HT-29 (cell line): ENCODE measurements around the gene OBSCN. TPM values are rescaled to one million over a fixed set of nuclear protein-coding genes. Genes with fewer than 3 reads are reported as not detected.

Experiments
- DNase-seq: peaks from one replicate; pipeline ENCODE4 v3.0.0-alpha.2; 2015; ENCODE audit warnings: low spot score
- total RNA-seq: library from RNA; depleted of rRNA; stranded (reverse); fragments of >200 nt; shearing (Covaris generic); gene quantifications from 2 replicates; pipeline ENCODE4 v1.2.3, GENCODE V29; 2014

OBSCN gene
- total RNA-seq, 1 experiment from 2014 or later: 16.7 TPM

DNA sequence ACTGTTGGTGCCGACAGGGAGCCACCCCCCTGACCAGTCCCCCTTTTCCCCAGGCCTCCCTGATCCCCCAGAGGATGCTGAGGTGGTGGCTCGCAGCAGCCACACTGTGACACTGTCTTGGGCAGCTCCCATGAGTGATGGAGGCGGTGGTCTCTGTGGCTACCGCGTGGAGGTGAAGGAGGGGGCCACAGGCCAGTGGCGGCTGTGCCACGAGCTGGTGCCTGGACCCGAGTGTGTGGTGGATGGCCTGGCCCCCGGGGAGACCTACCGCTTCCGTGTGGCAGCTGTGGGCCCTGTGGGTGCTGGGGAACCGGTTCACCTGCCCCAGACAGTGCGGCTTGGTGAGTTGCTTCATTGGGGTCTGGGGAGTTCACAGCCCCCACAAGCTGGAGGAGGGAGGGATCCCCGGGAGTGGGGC lies 109.6 kb downstream of the OBSCN start:
- no peak for DNase-seq

DNA sequence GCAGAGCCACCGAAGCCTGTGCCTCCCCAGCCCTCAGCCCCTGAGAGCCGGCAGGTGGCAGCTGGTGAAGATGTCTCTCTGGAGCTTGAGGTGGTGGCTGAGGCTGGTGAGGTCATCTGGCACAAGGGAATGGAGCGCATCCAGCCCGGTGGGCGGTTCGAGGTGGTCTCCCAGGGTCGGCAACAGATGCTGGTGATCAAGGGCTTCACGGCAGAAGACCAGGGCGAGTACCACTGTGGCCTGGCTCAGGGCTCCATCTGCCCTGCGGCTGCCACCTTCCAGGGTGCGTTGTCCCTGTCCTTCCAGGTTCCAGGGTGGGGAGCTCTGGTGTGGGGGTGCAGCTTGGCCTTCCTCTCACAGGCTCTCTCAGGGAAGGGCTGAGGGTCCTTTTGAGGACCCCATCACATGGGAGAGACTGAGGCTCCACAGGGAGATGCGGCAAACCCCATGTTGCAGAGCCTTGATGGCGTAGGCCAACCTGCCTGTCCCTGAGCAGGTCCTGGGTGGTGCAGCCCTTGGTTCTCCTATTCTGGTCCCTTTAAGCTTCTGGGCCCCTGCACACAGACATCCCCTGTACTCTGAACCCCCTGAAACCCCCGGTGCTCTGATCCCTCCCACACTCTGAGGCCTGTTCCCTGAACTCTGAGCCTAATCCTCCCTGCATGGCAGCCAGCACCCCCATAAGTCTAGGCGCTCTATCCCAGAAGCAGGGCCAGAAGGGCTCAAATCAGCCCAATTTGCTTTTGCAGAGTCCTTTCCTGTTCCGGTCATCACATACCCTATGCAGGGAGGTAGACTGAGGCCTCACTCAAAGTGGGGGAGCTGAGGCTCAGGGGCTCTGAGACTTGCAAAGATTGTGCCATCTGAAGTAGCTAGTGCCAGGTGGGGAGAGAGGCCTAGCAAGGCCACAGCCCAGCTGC lies 110.3 kb downstream of the OBSCN start:
- DNase-seq: no peak

DNA sequence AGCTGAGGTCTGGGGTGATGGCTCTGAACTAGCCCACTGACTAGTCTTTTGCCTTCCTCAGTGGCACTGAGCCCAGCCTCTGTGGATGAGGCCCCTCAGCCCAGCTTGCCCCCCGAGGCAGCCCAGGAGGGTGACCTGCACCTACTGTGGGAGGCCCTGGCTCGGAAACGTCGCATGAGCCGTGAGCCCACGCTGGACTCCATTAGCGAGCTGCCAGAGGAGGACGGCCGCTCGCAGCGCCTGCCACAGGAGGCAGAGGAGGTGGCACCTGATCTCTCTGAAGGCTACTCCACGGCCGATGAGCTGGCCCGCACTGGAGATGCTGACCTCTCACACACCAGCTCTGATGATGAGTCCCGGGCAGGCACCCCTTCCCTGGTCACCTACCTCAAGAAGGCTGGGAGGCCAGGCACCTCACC lies 111.0 kb downstream of the OBSCN start:
- no peak for DNase-seq

DNA sequence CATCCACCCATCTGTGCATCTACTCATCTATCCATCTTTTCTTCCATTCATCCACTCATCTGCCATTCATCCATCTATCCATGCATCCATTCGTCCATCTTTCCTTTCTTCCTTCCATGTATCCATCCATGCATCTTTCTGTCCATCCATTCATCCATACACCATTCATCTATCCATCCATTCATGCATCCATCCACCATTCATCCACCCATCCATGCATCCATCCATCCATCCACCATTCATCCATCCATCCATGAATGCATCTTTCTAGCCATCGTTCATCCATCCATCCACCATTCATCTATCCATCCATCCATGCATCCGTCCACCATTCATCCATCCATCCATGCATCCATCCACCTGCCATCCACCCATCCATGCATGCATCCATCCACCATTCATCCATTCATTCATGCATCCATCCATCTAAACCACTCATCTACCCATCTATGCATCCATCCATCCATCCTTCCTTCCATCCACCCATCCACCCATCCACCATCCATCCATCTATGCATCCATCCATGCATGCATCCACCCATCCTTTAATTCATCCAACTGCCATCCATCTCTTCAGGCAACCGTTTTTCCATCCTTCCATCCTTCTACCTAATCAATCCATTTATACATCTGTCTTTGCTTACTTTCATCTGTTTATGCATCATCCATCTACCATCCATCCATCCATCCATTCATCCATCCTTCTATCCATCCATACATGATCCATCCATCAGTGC lies 111.7 kb downstream of the OBSCN start:
- DNase-seq: no peak

DNA sequence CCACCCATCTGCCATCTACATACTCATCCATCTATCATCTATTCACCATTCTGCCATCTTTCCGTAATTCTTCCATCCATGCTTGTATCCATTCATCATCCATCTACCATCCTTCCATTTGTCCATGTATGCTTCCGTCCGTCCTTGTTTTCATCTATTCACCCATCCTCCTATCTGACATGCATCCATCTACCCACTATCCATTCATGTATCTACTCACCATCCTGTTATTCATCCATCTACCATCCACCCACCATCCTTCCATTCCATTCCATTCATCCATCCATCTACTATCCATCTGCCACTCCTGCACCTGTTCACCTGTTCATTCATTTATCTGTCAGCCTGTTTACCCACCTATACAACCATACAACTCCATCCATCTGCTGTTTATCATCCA lies 112.5 kb downstream of the OBSCN start:
- DNase-seq: no peak

DNA sequence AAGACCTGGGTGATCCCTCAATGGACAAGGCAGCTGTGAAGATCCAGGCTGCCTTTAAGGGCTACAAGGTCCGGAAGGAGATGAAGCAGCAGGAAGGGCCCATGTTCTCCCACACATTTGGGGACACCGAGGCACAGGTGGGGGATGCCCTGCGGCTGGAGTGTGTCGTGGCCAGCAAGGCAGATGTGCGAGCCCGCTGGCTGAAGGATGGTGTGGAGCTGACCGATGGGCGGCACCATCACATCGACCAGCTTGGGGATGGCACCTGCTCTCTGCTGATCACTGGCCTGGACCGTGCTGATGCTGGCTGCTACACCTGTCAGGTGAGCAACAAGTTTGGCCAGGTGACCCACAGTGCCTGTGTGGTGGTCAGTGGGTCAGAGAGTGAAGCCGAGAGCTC lies 113.6 kb downstream of the OBSCN start:
- no peak for DNase-seq

DNA sequence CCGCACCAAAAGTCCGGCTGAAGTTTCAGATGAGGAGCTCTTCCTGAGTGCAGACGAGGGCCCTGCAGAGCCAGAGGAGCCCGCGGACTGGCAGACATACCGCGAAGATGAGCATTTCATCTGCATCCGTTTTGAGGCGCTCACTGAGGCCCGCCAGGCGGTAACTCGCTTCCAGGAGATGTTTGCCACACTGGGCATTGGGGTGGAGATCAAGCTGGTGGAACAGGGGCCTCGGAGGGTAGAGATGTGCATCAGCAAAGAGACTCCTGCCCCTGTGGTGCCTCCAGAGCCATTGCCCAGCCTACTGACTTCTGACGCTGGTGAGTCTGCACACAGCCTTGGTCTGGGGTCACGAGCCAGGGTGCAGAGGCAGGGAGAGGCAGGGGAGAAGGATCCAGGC lies 114.1 kb downstream of the OBSCN start:
- DNase-seq: no peak

DNA sequence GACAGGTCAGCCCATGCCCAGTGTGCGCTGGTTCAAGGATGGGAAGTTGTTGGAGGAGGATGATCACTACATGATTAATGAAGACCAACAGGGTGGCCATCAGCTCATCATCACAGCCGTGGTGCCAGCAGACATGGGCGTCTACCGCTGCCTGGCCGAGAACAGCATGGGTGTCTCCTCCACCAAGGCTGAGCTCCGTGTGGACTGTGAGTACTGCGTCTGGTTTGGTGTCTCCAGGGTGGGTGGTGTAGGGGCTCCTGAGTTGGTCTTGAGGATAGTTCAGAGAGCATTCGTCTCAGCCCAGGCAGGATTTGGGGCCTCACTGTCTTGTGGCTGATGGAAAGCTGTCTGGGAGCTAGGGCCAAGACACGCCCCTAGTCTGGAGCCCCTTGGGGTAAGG lies 115.6 kb downstream of the OBSCN start:
- DNase-seq: no peak

DNA sequence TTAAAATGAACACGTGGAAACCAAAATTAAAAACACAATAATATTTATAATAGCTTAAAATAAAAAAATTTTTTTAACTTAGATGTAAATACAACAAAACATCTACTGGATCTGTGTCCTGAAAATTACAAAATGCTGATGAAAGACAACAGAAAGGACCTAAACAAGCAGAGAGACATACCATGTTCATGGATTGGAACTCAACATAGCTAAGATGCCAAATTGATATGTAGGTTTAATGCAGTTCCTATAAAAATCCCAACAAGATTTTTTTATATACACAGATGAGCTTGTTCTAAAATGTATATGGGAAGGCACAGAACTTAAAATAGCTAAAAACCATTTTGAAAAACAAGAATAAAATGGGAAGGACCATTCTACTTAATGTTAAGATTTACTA lies 117.4 kb downstream of the OBSCN start:
- no peak for DNase-seq

DNA sequence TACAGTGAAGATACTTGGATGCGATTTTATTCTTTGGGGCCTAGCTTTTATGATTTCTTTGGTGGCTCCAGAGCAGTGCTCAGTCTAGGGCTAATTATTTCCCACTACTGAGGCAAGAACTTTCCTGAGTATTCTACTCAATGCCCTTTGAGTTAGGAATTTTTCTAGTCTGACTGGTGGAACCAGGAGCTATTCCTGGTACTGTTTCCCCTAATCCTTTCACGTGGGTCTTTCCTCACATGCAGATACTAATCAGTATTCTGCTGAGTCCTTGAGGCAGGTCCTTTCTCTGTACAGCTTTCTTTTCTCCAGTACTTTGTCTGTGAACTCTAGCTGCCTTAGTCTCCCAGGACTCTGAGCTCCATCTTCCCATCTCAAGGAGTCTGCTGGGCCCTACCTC lies 122.0 kb downstream of the OBSCN start:
- no peak for DNase-seq

DNA sequence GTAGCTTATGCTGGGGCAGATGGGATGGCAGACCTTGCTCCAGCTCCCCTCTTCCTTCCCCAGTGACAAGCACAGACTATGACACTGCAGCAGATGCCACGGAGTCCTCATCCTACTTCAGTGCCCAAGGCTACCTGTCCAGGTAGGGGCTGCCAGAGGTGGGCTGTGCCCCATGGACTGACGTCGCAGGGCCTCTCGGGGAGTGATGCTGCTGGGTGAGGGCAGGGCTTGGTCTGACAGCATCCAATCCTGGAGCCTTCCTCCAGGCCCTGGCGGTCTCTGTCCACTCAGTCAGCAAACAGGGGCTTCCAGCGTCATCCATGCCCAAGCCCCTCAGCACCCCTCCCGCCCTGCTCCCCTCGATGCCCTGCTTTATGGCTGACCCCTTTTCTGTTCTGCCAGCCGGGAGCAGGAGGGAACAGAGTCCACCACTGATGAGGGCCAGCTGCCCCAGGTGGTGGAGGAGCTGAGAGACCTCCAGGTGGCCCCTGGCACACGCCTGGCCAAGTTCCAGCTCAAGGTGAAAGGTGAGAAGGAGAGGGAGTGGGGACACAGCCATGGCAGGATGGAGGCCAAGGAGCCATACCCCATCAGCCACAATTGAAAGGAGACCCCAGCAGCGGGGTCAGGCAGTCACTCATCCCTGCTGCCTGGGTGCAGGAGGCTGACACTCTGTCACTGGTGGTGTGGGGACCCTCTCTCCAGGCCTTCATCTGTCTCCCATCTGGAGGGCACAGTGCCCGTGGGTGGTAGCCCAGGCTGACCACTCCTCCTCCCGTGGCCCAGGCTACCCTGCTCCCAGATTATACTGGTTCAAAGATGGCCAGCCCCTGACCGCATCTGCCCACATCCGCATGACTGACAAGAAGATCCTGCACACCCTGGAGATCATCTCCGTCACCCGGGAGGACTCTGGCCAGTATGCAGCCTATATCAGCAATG lies 125.2 kb downstream of the OBSCN start:
- no peak for DNase-seq

DNA sequence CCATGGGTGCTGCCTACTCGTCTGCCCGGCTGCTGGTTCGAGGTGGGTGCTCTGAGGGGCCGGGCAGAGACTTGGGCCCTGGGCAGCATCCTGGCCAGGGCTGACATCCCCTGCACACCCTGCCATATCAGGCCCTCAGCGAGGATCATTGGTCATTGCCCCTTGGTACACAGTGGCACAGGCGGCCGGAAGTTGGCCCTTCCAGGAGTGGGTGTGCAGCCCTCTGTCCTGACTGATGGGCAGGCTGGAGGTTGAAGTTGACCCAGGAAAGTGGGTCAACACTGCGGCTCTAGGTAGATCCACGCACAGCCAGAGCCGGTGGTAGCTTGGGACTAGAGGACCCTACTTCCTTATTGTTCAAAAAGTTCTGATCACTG lies 125.9 kb downstream of the OBSCN start:
- DNase-seq: no peak

DNA sequence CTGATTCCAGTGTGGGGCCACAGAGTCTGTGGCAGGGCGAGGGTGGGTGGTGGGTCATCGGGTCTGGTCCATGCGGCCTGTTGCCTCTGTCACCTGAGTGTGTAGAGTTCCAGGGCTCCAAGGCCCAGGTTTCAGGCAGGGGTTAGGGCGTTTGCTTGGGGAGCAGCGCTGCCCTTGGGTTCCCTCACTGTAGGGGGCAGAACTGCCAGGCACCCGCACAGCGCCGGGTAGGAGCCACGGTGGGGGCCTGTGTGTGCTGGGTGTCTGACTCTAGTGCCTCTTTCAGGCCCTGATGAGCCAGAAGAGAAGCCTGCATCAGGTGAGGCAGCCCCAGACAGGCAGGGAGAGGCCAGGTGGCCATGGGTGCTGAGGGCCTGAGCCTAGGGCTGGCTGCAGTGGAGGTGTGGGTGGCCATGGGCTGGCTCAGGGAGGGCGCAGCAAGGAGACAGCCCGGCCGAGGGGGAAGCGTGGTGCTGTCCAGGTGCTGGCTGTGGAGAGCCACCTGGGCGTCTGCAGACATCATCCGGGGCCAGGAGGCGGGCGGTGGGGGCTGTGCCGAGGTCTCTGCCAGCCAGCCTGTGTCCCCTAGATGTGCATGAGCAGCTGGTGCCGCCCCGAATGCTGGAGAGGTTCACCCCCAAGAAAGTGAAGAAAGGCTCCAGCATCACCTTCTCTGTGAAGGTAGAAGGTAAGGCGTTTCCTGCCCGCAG lies 126.5 kb downstream of the OBSCN start:
- no peak for DNase-seq

DNA sequence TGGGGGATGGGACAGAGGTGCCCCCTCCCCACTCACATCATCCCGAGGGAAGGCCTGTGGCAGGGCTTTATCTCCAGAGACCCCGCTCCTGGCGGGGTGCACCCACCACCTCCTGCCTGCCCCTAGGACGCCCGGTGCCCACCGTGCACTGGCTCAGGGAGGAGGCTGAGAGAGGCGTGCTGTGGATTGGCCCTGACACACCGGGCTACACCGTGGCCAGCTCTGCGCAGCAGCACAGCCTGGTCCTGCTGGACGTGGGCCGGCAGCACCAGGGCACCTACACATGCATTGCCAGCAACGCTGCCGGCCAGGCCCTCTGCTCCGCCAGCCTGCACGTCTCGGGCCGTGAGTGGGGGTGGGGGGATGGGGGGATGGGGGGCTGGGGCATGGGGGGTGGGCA lies 127.1 kb downstream of the OBSCN start:
- no peak for DNase-seq

DNA sequence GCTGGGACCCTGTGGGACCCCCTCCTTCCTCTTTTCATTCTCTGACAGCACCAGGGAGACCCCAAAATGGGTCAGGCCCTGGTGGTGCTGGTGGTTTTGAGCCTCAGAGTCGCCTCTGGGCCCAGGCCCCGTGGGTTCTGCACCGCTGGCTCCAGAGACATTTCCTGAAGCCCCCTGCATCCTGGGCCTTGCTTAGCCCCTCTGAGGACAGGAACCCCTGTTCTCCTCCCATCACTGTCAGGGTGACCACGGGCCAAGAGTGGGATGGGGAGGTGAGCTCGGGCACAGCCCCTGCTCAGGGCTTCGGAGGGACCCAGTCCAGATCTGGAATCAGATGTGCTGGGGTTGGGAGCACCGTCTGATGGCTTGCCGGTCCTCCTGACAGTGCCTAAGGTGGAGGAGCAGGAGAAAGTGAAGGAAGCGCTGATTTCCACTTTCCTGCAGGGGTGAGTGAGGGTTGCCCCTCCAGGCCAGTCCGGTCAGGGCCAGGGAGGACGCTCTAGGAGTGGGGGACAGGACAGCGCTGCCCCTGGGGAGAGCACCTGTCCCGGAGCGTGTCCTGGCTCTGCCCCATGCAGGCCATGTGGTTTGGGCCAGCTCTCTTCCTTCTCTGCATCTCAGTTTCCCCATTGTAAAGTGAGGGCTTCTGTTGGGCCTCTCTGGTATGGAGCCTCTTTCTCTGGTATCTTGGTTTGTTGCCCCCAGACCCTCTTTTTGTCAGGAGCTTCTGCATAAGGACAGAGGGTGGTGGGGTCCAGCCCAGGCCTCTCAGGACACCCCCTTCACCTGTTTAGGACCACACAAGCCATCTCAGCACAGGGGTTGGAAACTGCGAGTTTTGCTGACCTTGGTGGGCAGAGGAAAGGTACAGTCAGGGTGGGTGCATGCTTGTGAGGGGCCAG lies 127.8 kb downstream of the OBSCN start:
- no peak for DNase-seq

DNA sequence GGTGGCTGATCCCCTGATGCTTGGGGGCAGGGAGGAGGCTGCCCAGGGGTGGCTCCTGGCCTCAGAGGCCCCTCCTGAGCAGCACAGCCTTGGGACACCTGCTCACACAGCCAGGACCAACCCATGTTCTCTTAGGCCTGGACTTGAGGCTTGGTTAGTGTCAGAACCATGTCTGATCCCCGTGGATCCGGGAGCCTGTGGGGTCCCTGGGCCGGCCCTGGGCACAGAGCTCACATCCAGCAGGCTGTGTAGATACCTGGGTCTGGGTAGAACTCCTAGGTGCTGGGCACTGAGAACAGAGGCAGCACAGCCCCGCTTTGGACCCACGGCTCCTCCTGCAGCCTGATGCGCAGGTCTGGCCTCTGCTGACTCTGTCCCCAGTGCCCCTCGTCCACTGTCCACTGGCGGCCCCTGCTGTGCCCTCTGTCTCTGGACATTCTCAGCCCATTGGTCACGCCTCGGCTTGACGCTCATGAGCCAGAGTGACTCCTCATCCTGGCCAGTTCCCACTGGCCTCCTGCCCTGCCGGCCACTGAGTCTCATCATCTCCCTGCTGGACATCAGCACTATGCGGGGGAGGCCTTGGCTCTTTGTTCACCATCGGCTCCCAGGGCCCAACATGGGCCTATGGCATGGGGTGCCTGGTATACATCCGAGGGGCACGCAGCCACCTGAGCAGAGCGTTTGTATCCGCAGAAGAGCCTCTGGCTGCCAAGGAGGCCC lies 128.6 kb downstream of the OBSCN start:
- no peak for DNase-seq

DNA sequence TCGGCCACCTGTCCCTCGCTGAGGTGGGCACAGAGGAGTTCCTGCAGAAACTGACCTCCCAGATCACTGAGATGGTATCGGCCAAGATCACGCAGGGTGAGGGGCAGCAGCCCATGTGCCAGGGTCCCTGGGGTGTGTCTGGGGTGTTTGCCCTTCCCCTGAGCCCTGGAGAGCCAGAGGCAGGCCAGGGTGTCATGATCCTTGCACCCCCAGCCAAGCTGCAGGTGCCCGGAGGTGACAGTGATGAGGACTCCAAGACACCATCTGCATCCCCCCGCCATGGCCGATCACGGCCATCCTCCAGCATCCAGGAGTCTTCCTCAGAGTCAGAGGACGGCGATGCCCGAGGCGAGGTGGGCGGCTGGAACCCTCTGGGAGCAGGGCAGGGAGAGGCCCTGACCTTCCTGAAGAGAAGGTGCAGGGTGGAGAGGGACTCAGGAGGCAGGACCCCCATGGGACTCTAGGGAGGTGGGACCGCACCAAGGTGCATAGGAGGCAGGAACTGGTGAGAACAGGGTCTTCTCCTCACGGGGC lies 129.3 kb downstream of the OBSCN start:
- DNase-seq: no peak

DNA sequence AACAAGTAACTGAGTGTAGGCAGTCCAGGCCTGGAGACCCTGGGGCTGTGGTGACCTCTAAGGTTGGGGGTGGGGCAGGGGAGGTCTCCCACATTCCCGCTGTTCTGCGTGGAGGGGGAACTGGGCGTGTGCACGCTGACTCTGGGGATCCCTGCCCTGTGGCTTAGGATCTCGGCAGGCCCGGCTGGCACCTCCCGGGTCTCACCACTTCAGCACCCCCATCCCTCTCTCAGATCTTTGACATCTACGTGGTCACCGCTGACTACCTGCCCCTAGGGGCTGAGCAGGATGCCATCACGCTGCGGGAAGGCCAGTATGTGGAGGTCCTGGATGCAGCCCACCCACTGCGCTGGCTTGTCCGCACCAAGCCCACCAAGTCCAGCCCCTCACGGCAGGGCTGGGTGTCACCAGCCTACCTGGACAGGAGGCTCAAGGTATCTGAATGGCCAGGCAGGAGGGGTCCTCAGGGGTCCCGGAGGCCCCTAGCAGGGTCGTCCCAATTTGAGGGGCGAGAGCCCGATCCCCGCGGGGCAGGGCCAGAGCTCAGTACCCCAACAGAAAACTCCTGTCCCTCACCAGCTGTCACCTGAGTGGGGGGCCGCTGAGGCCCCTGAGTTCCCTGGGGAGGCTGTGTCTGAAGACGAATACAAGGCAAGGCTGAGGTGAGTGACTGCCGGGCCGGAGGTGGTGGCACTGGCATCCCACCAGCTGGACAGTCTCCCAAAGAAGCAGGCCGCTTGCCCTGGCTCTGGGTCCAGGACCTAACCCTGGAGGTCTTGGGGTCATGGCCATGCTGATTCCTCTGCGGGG lies 130.1 kb downstream of the OBSCN start:
- DNase-seq: no peak
